GM18873 (cell line): ENCODE data around the gene BNIP5.

Experiments
- ATAC-seq: cut with Tn5 transposase; IDR thresholded peaks from one replicate; pipeline ENCODE4 v1.9.1; 2021; ENCODE audit warnings: mild to moderate bottlenecking, moderate library complexity, moderate number of reproducible peaks; ENCODE audit not compliant: unreplicated experiment, low FRiP score

The BNIP5 gene, protein sequence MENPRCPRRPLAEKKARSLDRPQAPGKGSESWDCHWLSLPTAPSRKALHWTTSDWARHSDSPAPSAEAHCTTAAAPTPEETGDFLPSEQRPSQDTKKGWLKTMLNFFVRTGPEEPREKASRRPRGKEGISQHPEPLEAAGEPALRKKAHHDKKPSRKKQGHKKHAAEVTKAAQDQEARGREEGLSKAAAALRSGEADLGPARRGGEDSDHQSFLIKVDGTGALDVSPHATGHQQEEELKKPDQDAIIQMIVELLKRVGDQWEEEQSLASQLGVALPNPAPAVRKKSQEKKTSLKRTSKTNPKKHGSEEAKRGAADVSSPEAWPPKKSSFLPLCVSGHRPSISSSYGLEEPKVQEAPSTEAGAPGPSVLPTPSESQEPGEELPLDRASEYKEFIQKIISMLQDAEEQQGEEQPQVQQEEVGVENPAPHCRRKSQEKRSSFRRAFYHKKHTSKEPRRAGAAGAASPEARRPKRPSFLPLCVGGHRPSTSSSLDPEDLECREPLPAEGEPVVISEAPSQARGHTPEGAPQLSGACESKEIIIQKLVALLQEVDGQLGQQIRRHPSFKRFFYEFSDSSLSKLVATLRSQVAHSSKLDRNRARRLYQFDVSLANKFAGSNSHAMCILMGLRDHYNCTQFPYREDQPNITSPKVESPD

GRCh38 chr6:36336779-36337241 lies at the start of gene BNIP5:
Gene BNIP5 (minus strand): TSS chr6:36336888. CDS start chr6:36330690, 6,198 bp downstream.
- ATAC-seq = no peak

DNA sequence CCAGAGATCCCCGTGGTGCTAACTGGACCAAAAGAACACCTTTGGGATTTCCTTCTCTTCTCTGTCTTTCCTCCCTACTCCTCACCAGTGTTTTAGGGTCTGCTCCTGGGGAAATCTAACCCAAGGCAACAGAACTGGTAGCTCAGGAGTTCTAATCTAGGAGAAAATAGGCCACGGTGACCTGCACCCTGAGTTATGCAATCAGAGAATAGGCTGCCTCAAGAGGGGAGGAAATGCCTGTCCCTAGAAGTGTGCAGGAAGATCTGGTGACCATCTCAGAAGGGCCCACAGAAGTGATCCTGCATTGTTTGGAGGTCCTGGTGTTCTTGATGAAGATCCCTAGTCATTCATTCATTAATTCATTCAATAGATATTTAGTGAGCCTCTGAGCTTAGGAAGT lies 47.4 kb upstream of the BNIP5 start:
- ATAC-seq = no peak

GRCh38 chr6:36383606-36384005 lies 46.9 kb upstream of the BNIP5 start:
- no peak for ATAC-seq

GRCh38 chr6:36382976-36383375 lies 46.3 kb upstream of the BNIP5 start:
- ATAC-seq = no peak

DNA sequence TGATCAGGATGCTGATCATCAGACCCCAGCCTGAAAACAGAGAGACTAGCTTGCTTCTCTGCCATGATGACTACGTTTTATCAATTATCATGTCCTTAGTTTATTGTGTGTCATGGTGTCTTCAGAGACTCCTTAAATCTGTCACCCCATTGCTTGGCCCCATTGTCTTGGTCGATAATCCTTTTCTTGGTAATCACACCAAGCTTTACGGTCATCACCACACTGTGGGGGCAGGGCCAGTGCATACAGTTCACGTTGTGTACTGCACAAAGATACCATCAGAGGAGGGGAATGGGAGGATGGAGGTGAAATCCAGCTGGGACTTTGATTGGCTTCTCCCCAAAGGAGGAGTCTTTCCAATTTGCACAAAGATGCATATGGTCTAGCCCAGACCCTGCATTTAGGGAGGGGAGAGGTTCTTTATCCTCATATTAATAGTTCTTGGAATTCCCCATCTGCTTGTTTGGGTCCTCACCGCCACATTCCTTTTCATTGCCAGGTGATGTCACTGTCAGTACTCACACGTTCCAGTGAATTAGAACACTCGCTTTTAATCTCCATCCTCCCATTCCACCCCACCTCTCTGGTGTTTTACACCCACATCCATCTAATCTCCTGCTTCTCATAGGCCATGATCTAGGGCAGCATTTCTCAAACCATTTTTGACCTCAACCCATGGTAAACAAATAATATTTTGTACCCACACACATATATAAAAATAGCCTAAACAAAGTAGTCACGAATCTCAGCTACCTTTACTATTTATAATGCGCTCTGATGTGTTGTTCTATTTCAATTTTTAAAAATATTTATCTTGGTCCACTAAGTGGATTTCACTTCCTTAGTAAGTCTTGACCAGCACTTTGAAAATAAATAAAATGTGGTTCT lies 45.1 kb upstream of the BNIP5 start:
- no peak for ATAC-seq

- ATAC-seq = no peak
Observed at GRCh38 chr6:36380166-36380565, 43.5 kb upstream of the BNIP5 start.

DNA sequence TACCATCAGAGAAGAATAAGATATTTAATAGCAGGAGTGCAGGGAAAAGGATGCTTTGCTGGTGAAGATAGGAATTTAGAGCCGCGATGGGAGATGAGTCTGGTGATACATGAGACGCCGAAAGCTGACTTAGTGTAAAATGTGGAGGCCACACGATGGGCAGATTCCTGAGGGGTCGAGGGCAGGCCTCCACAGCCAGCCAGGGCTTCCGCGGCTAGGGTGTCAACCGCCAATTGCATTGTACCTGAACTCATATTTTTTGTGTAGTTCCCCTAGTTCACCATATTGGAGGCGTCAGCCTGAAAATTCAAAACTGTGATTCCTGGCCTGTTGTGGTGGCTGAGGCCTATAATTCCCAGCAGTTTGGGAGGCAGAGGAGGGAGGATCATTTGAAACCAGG lies 42.2 kb upstream of the BNIP5 start:
- no peak for ATAC-seq

DNA sequence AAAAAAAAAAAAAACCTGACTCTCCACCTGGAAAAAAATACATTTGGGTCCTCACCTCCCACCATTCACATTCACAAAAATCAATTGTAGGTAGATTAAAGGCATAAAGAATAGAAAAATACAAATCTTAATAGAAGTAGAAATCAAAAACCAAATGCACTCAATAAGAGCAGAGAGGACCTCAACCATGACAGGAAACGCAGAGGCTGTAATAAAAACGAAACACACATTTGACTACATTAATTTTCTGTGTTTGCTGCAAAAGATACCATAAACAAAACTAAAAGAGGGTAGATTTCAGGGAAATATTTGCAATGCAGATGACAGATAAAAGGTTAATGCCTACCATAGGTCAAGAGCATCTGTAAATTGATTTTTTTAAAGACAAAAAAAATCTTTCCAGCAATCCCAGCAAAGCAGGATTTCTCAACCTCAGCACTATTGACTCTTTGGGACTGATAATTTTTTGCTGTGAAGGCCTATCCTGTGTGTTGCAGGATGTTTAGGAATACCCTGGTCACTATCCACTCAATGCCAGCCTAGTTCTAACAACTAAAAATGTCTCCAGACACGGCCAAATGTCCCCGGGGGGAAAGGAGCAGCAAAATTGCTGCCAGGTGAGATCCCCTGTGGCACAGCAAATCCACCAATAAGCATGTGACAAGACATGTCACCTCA lies 41.7 kb upstream of the BNIP5 start:
- no peak for ATAC-seq

DNA sequence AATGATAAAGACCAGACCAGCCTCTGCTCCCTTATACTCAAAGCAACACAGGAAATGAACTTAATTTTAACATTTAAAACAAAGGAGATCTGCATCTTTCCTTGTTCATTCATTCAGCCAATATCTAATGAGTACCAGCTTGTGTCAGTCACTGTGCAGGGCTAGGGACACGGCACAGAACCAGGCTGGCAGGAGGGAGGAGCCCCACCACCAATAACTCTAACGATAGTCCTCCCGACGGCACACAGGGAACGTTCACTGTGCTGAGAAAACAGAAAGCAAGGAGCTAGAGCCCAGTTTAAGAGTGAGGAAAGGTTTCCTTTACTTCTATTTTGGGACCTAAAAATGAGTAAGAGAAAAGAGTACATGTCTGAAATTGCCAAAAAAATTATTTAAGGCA lies 40.9 kb upstream of the BNIP5 start:
- no peak for ATAC-seq

- no peak for ATAC-seq
Observed at GRCh38 chr6:36376742-36377141, 40.1 kb upstream of the BNIP5 start.

GRCh38 chr6:36376183-36376582 lies 39.5 kb upstream of the BNIP5 start:
- no peak for ATAC-seq

DNA sequence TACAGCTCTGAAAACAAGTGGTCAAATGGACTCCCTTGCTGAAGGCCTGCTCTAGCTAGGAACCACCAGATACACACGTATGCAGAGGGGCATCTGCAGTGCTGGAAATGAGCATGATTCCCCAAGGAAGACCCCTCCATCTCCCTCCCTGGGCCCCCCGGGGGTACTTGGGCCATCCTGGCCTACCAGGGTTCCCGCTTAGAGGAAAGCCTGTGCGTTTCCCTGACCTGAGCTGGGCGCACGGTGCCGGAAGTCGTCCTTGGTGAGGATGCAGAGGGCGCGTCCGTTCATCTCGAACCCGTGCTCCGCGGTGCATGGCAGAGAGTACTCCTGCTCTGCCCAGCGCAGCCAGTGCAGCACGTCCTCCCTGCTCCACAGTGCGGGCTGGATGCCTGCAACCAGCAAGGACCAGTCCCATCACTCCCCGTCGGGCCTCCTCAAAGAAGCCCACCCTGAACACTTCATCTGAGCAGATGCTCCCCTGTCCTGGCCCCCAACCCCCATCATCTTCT lies 39.0 kb upstream of the BNIP5 start:
- ATAC-seq = no peak

- ATAC-seq = no peak
Observed at GRCh38 chr6:36374972-36375371, 38.3 kb upstream of the BNIP5 start.

- no peak for ATAC-seq
Observed at GRCh38 chr6:36374194-36374593, 37.5 kb upstream of the BNIP5 start.

DNA sequence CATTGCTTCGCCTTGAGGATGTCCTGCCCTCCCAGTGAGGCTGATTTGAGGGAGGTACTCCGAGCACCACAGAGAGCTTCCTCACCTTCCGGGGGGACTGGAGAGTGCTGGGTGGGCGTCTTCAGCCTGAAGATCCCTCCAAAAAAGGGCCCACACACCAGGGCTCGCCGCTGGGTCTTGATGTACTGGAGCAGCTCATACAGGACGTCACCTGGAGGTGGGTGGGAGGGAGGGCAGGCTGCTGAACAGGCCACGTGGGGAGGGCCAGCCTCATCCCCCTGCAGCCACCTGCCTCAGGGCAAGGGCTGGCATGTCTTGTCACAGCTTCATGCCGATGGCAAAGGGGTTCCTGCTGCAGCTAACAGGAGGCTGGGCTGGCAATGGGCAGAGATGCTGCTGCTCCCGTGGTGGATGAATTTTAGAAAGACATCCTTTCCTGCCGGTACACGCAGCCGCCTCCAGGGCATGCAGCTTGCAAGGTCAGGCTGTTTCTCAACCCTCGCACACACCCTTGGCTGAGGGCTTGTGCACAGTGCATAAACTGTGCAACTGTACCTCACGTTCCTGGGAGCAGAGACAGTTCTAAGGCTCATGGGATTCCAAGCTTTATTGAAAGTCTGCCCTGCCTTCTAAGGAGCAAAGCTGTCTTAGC lies 36.8 kb upstream of the BNIP5 start:
- no peak for ATAC-seq

DNA sequence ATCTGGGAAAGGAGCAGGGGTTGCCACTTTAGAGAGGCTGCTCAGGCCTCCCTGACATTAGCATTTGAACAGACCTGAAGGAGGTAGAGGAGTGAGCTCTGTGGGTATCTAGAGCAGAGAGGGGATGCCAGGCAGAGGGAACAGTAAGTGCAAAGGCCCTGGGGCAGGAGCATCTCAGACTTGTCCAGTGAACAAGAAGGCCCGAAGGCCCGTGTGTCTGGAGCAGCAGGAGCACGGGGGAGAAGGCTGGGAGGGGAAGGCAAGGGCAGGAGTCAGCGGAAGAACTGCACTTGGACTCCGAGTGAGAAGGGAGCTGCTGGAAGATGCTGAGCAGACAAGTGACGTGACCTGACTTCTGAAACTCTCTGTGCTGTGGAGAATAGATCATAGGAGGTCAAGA lies 35.4 kb upstream of the BNIP5 start:
- ATAC-seq = no peak

DNA sequence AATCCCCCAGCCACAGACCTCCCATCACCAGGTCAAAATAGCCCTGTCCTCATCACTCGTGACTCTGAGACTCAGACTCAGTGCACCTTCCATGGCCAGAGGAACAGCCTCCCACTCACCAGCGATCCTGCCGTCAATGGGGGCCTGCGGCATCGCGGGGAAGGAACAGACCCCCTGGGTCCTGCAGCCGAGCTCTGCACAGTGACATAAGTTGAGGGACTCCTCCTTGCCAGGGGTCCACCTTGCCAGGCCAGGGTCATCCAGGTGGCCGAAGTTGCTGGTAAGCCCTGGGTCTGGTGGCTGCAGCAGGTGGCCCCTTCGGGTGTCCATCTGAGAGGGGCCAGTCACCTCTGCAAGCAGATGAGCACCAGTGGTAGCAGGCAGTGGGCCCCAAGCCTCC lies 34.5 kb upstream of the BNIP5 start:
- ATAC-seq = no peak

- ATAC-seq = no peak
Observed at GRCh38 chr6:36370638-36371037, 34.0 kb upstream of the BNIP5 start.

GRCh38 chr6:36368921-36369865 lies 32.5 kb upstream of the BNIP5 start:
- ATAC-seq = no peak
